Measurements from ENCODE around the gene SLC66A2.

The SLC66A2 gene

DNA sequence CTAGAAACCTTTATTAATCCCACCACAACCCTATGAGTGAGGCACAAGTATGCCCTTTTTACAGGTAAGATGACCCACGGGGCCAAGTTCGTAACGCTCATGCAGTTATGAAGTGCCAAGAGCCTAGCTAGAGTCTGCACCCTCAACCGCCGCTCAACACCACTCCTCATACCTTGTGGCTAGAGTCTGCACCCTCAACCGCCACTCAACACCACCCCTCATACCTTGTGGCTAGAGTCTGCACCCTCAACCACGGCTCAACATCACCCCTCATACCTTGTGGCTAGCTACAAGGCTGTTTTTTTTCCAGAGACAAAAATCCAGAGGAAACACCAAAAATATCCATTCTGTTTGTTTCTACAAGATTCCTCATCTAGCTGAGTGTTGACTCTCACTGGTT lies 32.3 kb upstream of the SLC66A2 start:
- Histone ChIP-seq H3K9ac (ENCODE audit: low read length) (no peak overlapping the region), H3K36me3 (ENCODE audit: control insufficient read depth, insufficient read depth, low read length) (no peaks in the 10 kb centered on the region), H3K56ac (ENCODE audit: low read length) (no peak overlapping the region), H3K4me3 (ENCODE audit: low read length) (no peak overlapping the region), H3K4me1 (ENCODE audit: control insufficient read depth, low read depth, low read length) (no peaks in the 10 kb centered on the region), H3K18ac (ENCODE audit: low read length) (no peak overlapping the region), H2BK120ac (ENCODE audit: low read depth, low read length) (no peak overlapping the region), H3K4me2 (ENCODE audit: low read length) (no peak overlapping the region), H3K27me3 (ENCODE audit: insufficient read depth, low read length, poor library complexity) (no peaks in the 10 kb centered on the region), H3K4ac (ENCODE audit: low read depth, low read length) (no peak overlapping the region), H3K79me2 (ENCODE audit: control insufficient read depth, insufficient read depth, low read length) (peaks cover 87% of the 10 kb centered on the region), H4K5ac (ENCODE audit: low read length) (no peak overlapping the region), H2BK5ac (ENCODE audit: low read length) (no peak overlapping the region), H2AK5ac (ENCODE audit: low read length) (no peak overlapping the region), H3K79me1 (ENCODE audit: low read length) (peaks cover 13% of the 10 kb centered on the region), H2BK15ac (replicated peaks; ENCODE audit: low read depth) (no peak overlapping the region), H3K23ac (ENCODE audit: low read length) (no peak overlapping the region), H4K8ac (ENCODE audit: low read depth, low read length) (no peak overlapping the region), H3K27ac (ENCODE audit: low read depth, low read length) (no peak overlapping the region)
- no peak for DNase-seq
- WGBS (ENCODE audit: extremely low coverage, insufficient coverage, low lambda C conversion rate), result no CpG with 5 or more reads among the region's 7 CpGs

DNA sequence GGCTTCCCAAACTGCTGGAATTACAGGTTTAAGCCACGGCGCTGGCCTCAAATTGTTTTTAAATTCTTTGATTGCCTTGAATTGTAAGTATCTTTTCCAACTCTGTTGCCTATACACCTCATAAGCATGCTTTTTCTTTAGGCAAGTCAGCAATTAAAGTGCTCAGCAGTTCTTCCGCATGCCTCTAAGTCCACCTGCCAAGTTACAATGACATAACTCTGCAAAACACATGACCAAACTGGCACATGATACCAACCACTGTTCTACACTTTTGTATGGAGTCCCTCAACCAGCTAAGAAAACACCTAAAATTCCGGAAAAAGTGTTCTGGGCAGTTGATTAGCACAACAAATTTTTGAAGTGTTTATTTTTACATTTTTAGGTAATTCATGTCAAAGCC lies 31.8 kb upstream of the SLC66A2 start:
- Histone ChIP-seq H3K4me3 (ENCODE audit: low read length) (no peak overlapping the region), H3K9ac (ENCODE audit: low read length) (no peak overlapping the region), H3K4me2 (ENCODE audit: low read length) (no peak overlapping the region), H3K18ac (ENCODE audit: low read length) (no peak overlapping the region), H3K79me1 (ENCODE audit: low read length) (peaks cover 13% of the 10 kb centered on the region), H2BK120ac (ENCODE audit: low read depth, low read length) (no peak overlapping the region), H3K56ac (ENCODE audit: low read length) (no peak overlapping the region), H2AK5ac (ENCODE audit: low read length) (no peak overlapping the region), H3K4me1 (ENCODE audit: control insufficient read depth, low read depth, low read length) (no peaks in the 10 kb centered on the region), H4K5ac (ENCODE audit: low read length) (no peak overlapping the region), H3K27me3 (ENCODE audit: insufficient read depth, low read length, poor library complexity) (no peaks in the 10 kb centered on the region), H3K4ac (ENCODE audit: low read depth, low read length) (no peak overlapping the region), H3K23ac (ENCODE audit: low read length) (no peak overlapping the region), H3K79me2 (ENCODE audit: control insufficient read depth, insufficient read depth, low read length) (peaks cover 90% of the 10 kb centered on the region), H4K8ac (ENCODE audit: low read depth, low read length) (no peak overlapping the region), H2BK15ac (replicated peaks; ENCODE audit: low read depth) (no peak overlapping the region), H3K36me3 (ENCODE audit: control insufficient read depth, insufficient read depth, low read length) (no peaks in the 10 kb centered on the region), H2BK5ac (ENCODE audit: low read length) (no peak overlapping the region), H3K27ac (ENCODE audit: low read depth, low read length) (no peak overlapping the region)
- no peak for DNase-seq
- WGBS (ENCODE audit: extremely low coverage, insufficient coverage, low lambda C conversion rate), result no CpG with 5 or more reads among the region's 4 CpGs

DNA sequence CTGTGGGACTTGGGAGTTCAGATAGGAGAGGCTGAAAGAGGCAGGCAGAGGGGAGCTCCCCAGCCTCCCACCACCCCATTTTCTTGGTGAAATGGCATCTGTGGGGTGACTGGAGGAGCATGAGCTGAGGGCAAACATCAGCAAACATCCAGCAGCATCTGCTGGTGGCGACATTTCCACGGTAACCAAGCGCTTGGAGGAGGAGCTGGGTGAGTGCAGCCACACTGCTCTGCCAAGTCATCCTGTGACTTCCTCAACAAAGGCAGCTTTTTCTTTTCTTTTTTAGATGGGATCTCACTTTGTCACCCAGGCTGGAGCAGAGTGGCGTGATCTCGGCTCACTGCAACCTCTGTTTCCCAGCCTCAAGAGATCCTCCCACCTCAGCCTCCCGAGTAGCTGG lies 31.3 kb upstream of the SLC66A2 start:
- H2AK5ac ChIP-seq (ENCODE audit: low read length), result no peak overlapping the region
- H3K27me3 ChIP-seq (ENCODE audit: insufficient read depth, low read length, poor library complexity), result no peaks in the 10 kb centered on the region
- no peak overlapping the region for H4K8ac ChIP-seq (ENCODE audit: low read depth, low read length)
- H3K36me3 ChIP-seq (ENCODE audit: control insufficient read depth, insufficient read depth, low read length), result no peaks in the 10 kb centered on the region
- H3K18ac ChIP-seq (ENCODE audit: low read length), result no peak overlapping the region
- H3K23ac ChIP-seq (ENCODE audit: low read length), result no peak overlapping the region
- no peak overlapping the region for H3K9ac ChIP-seq (ENCODE audit: low read length)
- H2BK120ac ChIP-seq (ENCODE audit: low read depth, low read length), result no peak overlapping the region
- peak; percentile 51 for DNase-seq
- H3K56ac ChIP-seq (ENCODE audit: low read length), result no peak overlapping the region
- no peak overlapping the region for H4K5ac ChIP-seq (ENCODE audit: low read length)
- WGBS (ENCODE audit: extremely low coverage, insufficient coverage, low lambda C conversion rate), result no CpG with 5 or more reads among the region's 6 CpGs
- H3K4ac ChIP-seq (ENCODE audit: low read depth, low read length), result no peak overlapping the region
- H3K27ac ChIP-seq (ENCODE audit: low read depth, low read length), result no peak overlapping the region
- no peak overlapping the region for H3K4me3 ChIP-seq (ENCODE audit: low read length)
- no peak overlapping the region for H3K4me2 ChIP-seq (ENCODE audit: low read length)
- no peak overlapping the region for H2BK15ac ChIP-seq (replicated peaks; ENCODE audit: low read depth)
- H3K4me1 ChIP-seq (ENCODE audit: control insufficient read depth, low read depth, low read length), result no peaks in the 10 kb centered on the region
- no peak overlapping the region for H2BK5ac ChIP-seq (ENCODE audit: low read length)
- peaks cover 90% of the 10 kb centered on the region for H3K79me2 ChIP-seq (ENCODE audit: control insufficient read depth, insufficient read depth, low read length)
- H3K79me1 ChIP-seq (ENCODE audit: low read length), result peaks cover 15% of the 10 kb centered on the region

DNA sequence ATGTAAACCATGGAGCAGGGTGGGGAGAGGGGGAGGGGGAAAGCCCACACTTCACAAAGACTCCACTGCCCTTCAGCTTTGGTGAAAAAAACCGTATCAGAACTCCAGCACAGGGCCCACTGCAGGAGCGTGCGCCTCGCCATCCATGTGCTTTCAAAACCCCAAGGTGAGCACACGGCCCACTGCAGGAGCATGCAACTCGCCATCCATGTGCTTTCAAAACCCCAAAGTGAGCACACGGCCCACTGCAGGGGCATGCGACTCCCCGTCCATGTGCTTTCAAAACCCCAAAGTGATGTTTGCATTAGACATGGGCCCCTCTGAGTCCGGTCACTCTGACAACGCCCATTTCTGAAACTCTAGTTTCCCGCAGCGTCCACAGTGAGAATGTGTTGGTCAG lies 29.1 kb upstream of the SLC66A2 start:
- Histone ChIP-seq H3K4ac (ENCODE audit: low read depth, low read length) (no peak overlapping the region), H3K4me3 (ENCODE audit: low read length) (no peak overlapping the region), H4K5ac (ENCODE audit: low read length) (no peak overlapping the region), H3K4me2 (ENCODE audit: low read length) (no peak overlapping the region), H2BK120ac (ENCODE audit: low read depth, low read length) (no peak overlapping the region), H2BK15ac (replicated peaks; ENCODE audit: low read depth) (no peak overlapping the region), H3K9ac (ENCODE audit: low read length) (no peak overlapping the region), H3K27me3 (ENCODE audit: insufficient read depth, low read length, poor library complexity) (no peaks in the 10 kb centered on the region), H3K18ac (ENCODE audit: low read length) (no peak overlapping the region), H3K56ac (ENCODE audit: low read length) (no peak overlapping the region), H3K79me1 (ENCODE audit: low read length) (peaks cover 16% of the 10 kb centered on the region), H2BK5ac (ENCODE audit: low read length) (no peak overlapping the region), H3K4me1 (ENCODE audit: control insufficient read depth, low read depth, low read length) (no peaks in the 10 kb centered on the region), H3K36me3 (ENCODE audit: control insufficient read depth, insufficient read depth, low read length) (no peaks in the 10 kb centered on the region), H3K23ac (ENCODE audit: low read length) (no peak overlapping the region), H3K27ac (ENCODE audit: low read depth, low read length) (no peak overlapping the region), H2AK5ac (ENCODE audit: low read length) (no peak overlapping the region), H4K8ac (ENCODE audit: low read depth, low read length) (no peak overlapping the region), H3K79me2 (ENCODE audit: control insufficient read depth, insufficient read depth, low read length) (peaks cover 80% of the 10 kb centered on the region)
- WGBS (ENCODE audit: extremely low coverage, insufficient coverage, low lambda C conversion rate), result no CpG with 5 or more reads among the region's 13 CpGs
- DNase-seq, result no peak

DNA sequence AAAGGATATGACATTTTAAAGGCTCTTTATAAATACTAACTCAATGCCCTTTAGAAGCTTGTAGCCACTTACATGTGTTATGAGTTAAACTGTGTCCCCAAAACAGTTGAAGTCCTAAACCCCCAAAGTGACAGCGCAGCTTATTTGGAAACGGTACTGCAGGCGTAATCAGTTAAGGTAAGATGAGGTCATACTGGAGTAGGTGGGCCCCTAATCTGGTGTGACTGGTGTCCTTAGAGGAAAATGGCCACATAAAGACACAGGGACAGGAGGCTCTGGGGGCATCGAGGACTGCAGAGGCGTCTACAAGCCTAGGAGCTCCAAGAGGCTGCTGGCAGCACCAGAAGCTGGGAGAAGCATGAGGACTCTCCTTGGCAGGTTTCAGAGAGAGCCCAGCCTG lies 28.4 kb upstream of the SLC66A2 start:
- no peak overlapping the region for H4K5ac ChIP-seq (ENCODE audit: low read length)
- no peak overlapping the region for H4K8ac ChIP-seq (ENCODE audit: low read depth, low read length)
- H3K4me1 ChIP-seq (ENCODE audit: control insufficient read depth, low read depth, low read length), result no peaks in the 10 kb centered on the region
- H3K23ac ChIP-seq (ENCODE audit: low read length), result no peak overlapping the region
- no peak overlapping the region for H3K27ac ChIP-seq (ENCODE audit: low read depth, low read length)
- no peak overlapping the region for H3K4ac ChIP-seq (ENCODE audit: low read depth, low read length)
- H2BK15ac ChIP-seq (replicated peaks; ENCODE audit: low read depth), result no peak overlapping the region
- H3K4me3 ChIP-seq (ENCODE audit: low read length), result no peak overlapping the region
- H3K4me2 ChIP-seq (ENCODE audit: low read length), result no peak overlapping the region
- WGBS (ENCODE audit: extremely low coverage, insufficient coverage, low lambda C conversion rate), result no CpG with 5 or more reads among the region's 5 CpGs
- DNase-seq, result no peak
- H3K27me3 ChIP-seq (ENCODE audit: insufficient read depth, low read length, poor library complexity), result no peaks in the 10 kb centered on the region
- no peak overlapping the region for H3K18ac ChIP-seq (ENCODE audit: low read length)
- peaks cover 18% of the 10 kb centered on the region for H3K79me1 ChIP-seq (ENCODE audit: low read length)
- no peaks in the 10 kb centered on the region for H3K36me3 ChIP-seq (ENCODE audit: control insufficient read depth, insufficient read depth, low read length)
- no peak overlapping the region for H2BK5ac ChIP-seq (ENCODE audit: low read length)
- no peak overlapping the region for H3K56ac ChIP-seq (ENCODE audit: low read length)
- no peak overlapping the region for H2BK120ac ChIP-seq (ENCODE audit: low read depth, low read length)
- H3K79me2 ChIP-seq (ENCODE audit: control insufficient read depth, insufficient read depth, low read length), result peaks cover 77% of the 10 kb centered on the region
- H3K9ac ChIP-seq (ENCODE audit: low read length), result no peak overlapping the region
- H2AK5ac ChIP-seq (ENCODE audit: low read length), result no peak overlapping the region

DNA sequence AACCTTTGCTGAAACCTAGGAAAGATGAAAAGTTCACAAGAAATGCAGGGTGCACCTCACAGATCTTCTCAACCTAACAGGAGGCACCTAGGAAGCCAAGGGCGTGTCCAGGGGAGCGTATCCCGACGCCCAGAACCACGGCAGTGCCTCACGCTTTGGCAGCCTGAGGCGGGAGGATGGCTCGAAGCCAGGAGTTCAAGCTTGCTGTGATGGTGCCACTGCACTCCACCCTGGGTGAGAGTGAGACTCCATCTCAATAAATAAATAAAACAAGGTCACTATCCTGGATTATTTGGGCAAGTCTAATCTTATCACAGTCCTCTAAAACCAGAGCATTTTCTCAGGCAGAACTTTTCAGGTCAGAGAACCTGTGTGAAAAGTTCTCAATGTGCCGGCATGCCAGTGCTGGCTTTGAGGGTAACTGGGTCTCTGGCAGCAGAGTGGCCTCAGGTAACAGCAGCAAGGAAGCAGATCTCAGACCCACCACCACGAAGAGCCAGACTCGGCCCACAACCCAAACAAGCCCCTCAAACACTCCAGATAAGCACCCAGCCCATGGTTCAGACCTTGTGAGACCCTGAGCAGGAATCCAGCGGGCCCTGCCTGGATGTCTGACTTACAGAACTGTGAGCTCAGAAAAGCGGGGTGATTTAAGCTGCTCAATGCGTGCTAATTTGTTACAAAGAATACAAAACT lies 24.7 kb upstream of the SLC66A2 start:
- Histone ChIP-seq H3K4me2 (ENCODE audit: low read length) (no peak overlapping the region), H3K18ac (ENCODE audit: low read length) (no peak overlapping the region), H3K27ac (ENCODE audit: low read depth, low read length) (no peak overlapping the region), H2BK120ac (ENCODE audit: low read depth, low read length) (no peak overlapping the region), H3K23ac (ENCODE audit: low read length) (no peak overlapping the region), H3K27me3 (ENCODE audit: insufficient read depth, low read length, poor library complexity) (no peaks in the 10 kb centered on the region), H4K5ac (ENCODE audit: low read length) (no peak overlapping the region), H3K4ac (ENCODE audit: low read depth, low read length) (no peak overlapping the region), H2BK5ac (ENCODE audit: low read length) (no peak overlapping the region), H3K79me2 (ENCODE audit: control insufficient read depth, insufficient read depth, low read length) (peaks cover 46% of the 10 kb centered on the region), H4K8ac (ENCODE audit: low read depth, low read length) (no peak overlapping the region), H3K4me3 (ENCODE audit: low read length) (no peak overlapping the region), H2BK15ac (replicated peaks; ENCODE audit: low read depth) (no peak overlapping the region), H3K36me3 (ENCODE audit: control insufficient read depth, insufficient read depth, low read length) (peaks cover 2% of the 10 kb centered on the region), H3K79me1 (ENCODE audit: low read length) (peaks cover 20% of the 10 kb centered on the region), H3K4me1 (ENCODE audit: control insufficient read depth, low read depth, low read length) (no peaks in the 10 kb centered on the region), H3K56ac (ENCODE audit: low read length) (no peak overlapping the region), H2AK5ac (ENCODE audit: low read length) (no peak overlapping the region), H3K9ac (ENCODE audit: low read length) (no peak overlapping the region)
- no CpG with 5 or more reads among the region's 14 CpGs for WGBS (ENCODE audit: extremely low coverage, insufficient coverage, low lambda C conversion rate)
- no peak for DNase-seq

Measured in mesendoderm (in vitro differentiated cells).